Measurements from ENCODE around the gene AMH. TPM values are rescaled to one million over a fixed set of nuclear protein-coding genes. Genes with fewer than 3 reads are reported as not detected.

AMH gene
- total RNA-seq, 2 experiments from 2014 or later: 4.5 to 6.1 TPM

GRCh38 chr19:2226051-2226839 is 22.9 kb upstream of the AMH start:
- ATAC-seq (no peak), DNase-seq (no peak)
- Mint-ChIP-seq H3K4me1 (ENCODE audit: low read depth) (peaks cover 7% of the 10 kb centered on the region), H3K9me3 (no peaks in the 10 kb centered on the region), H3K36me3 (ENCODE audit: low read depth) (peaks cover 33% of the 10 kb centered on the region), H3K27me3 (no peaks in the 10 kb centered on the region), H3K27ac (no peak overlapping the region), H3K4me3 (no peak overlapping the region)
- CTCF ChIA-PET: no interaction called here
- POLR2A ChIA-PET: interaction anchor here (1.1 kb wide), 1 partner anchor 9 kb away, joined by 3 read pairs; no protein-coding TSS in a partner anchor
- intact Hi-C loops (cut with micrococcal nuclease): no loop called here
- TF ChIP-seq CTCF (IDR thresholded peaks at IDR 0.05): no peak

- H3K27me3 Mint-ChIP-seq: no peaks in the 10 kb centered on the region
- no peaks in the 10 kb centered on the region for H3K9me3 Mint-ChIP-seq
- no peak overlapping the region for H3K27ac Mint-ChIP-seq
- DNase-seq: no peak
- H3K4me3 Mint-ChIP-seq: no peak overlapping the region
- intact Hi-C loops (cut with micrococcal nuclease): no loop called here
- no peak for ATAC-seq
- H3K36me3 Mint-ChIP-seq (ENCODE audit: low read depth): peaks cover 38% of the 10 kb centered on the region
- CTCF ChIA-PET: no interaction called here
- peaks cover 7% of the 10 kb centered on the region for H3K4me1 Mint-ChIP-seq (ENCODE audit: low read depth)
- no peak for TF ChIP-seq CTCF (IDR thresholded peaks at IDR 0.05)
- POLR2A ChIA-PET: interaction anchor here (1.1 kb wide), 1 partner anchor 9 kb away, joined by 3 read pairs; no protein-coding TSS in a partner anchor
These were observed 22.2 kb upstream of the AMH start for GRCh38 chr19:2226840-2227360.

- ChIA-PET POLR2A (interaction anchor here (0.7 to 1.1 kb wide), 3 partner anchors 8 to 58 kb away, joined by 3 read pairs; no protein-coding TSS in a partner anchor), CTCF (no interaction called here)
- Mint-ChIP-seq H3K27ac (no peak overlapping the region), H3K9me3 (no peaks in the 10 kb centered on the region), H3K4me3 (no peak overlapping the region), H3K4me1 (ENCODE audit: low read depth) (peaks cover 7% of the 10 kb centered on the region), H3K27me3 (no peaks in the 10 kb centered on the region), H3K36me3 (ENCODE audit: low read depth) (peaks cover 38% of the 10 kb centered on the region)
- ATAC-seq (no peak), DNase-seq (no peak)
- no peak for TF ChIP-seq CTCF (IDR thresholded peaks at IDR 0.05)
- intact Hi-C loops (cut with micrococcal nuclease): no loop called here
These were observed 21.5 kb upstream of the AMH start for GRCh38 chr19:2227415-2228156.

GRCh38 chr19:2228157-2229030 is 20.7 kb upstream of the AMH start:
- intact Hi-C loops (cut with micrococcal nuclease): no loop called here
- DNase-seq (no peak), ATAC-seq (no peak)
- no peak for TF ChIP-seq CTCF (IDR thresholded peaks at IDR 0.05)
- no peaks in the 10 kb centered on the region for H3K9me3 Mint-ChIP-seq
- no peak overlapping the region for H3K27ac Mint-ChIP-seq
- ChIA-PET CTCF (no interaction called here), POLR2A (interaction anchor here (0.6 to 1.2 kb wide), 5 partner anchors 10 to 78 kb away, joined by 3 read pairs; no protein-coding TSS in a partner anchor)
- peaks cover 41% of the 10 kb centered on the region for H3K36me3 Mint-ChIP-seq (ENCODE audit: low read depth)
- peaks cover 10% of the 10 kb centered on the region for H3K4me1 Mint-ChIP-seq (ENCODE audit: low read depth)
- no peak overlapping the region for H3K4me3 Mint-ChIP-seq
- no peaks in the 10 kb centered on the region for H3K27me3 Mint-ChIP-seq

Data from activated CD8-positive, alpha-beta T cell treated with anti-CD3 and anti-CD28 coated beads for 36 hours (primary cell).